Panc1 (cell line): ENCODE results near the gene DST.

Source experiments
- POLR2AphosphoS5 ChIP-seq: IDR thresholded peaks from 2 replicates; pipeline ENCODE4 v1.6.1; 2012; ENCODE audit warnings: mild to moderate bottlenecking, low read depth, low read length, moderate library complexity
- SIN3A ChIP-seq: IDR thresholded peaks from 2 replicates; pipeline ENCODE4 v1.6.1; 2012; ENCODE audit warnings: low read depth, mild to moderate bottlenecking, low read length, moderate library complexity, borderline replicate concordance; ENCODE audit not compliant: insufficient read depth
- TF ChIP-seq, protein P1 (sequence below): fragments of 450-650 bp; IDR thresholded peaks from 2 replicates; pipeline ENCODE4 v1.5.1; 2017; ENCODE audit warnings: mild to moderate bottlenecking

- TF ChIP-seq, protein P1, sequence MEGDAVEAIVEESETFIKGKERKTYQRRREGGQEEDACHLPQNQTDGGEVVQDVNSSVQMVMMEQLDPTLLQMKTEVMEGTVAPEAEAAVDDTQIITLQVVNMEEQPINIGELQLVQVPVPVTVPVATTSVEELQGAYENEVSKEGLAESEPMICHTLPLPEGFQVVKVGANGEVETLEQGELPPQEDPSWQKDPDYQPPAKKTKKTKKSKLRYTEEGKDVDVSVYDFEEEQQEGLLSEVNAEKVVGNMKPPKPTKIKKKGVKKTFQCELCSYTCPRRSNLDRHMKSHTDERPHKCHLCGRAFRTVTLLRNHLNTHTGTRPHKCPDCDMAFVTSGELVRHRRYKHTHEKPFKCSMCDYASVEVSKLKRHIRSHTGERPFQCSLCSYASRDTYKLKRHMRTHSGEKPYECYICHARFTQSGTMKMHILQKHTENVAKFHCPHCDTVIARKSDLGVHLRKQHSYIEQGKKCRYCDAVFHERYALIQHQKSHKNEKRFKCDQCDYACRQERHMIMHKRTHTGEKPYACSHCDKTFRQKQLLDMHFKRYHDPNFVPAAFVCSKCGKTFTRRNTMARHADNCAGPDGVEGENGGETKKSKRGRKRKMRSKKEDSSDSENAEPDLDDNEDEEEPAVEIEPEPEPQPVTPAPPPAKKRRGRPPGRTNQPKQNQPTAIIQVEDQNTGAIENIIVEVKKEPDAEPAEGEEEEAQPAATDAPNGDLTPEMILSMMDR, result no peak
- TF ChIP-seq SIN3A (no peak), POLR2AphosphoS5 (no peak)
Measured at GRCh38 chr6:56691814-56692213, 49.1 kb upstream of the DST start.
